KOPT-K1 (cell line): ENCODE measurements around the gene CPED1.
"Not testable (repeated sequence)": the region's sequence is repeated elsewhere in the genome, so short reads cannot be mapped to it uniquely, and the experiment has no call there.

ENCODE experiments used
- H3K27ac ChIP-seq: fragments of 200-600 bp; sonication (generic); 2 replicates; pipeline ENCODE4 v1.5.1; 2016; ENCODE audit warnings: antibody characterized with exemption, mild to moderate bottlenecking, low read depth, low read length; ENCODE audit not compliant: poor library complexity, severe bottlenecking
- H3K36me3 ChIP-seq: fragments of 200-600 bp; sonication (generic); 2 replicates; pipeline ENCODE4 v1.5.1; 2017; ENCODE audit warnings: antibody characterized with exemption, mild to moderate bottlenecking, low read length, moderate library complexity; ENCODE audit not compliant: insufficient read depth
- H3K9me3 ChIP-seq: fragments of 200-600 bp; sonication (generic); 2 replicates; pipeline ENCODE4 v1.5.1; 2017; ENCODE audit warnings: antibody characterized with exemption, low read length, mild to moderate bottlenecking; ENCODE audit not compliant: insufficient read depth, poor library complexity, severe bottlenecking

Gene CPED1

GRCh38 chr7:121032645-121033460, 44.3 kb downstream of the CPED1 start:
- Histone ChIP-seq H3K9me3 (no peaks in the 10 kb centered on the region), H3K27ac (no peak overlapping the region), H3K36me3 (no peaks in the 10 kb centered on the region)

- H3K27ac ChIP-seq, result no peak overlapping the region
- no peaks in the 10 kb centered on the region for H3K9me3 ChIP-seq
- no peaks in the 10 kb centered on the region for H3K36me3 ChIP-seq
These were observed 46.4 kb downstream of the CPED1 start for GRCh38 chr7:121034929-121035328.

- not testable (repeated sequence) for H3K9me3 ChIP-seq, H3K27ac ChIP-seq, H3K36me3 ChIP-seq
These were observed 48.3 kb downstream of the CPED1 start for GRCh38 chr7:121036776-121037175.

GRCh38 chr7:121037329-121037728, 48.8 kb downstream of the CPED1 start:
- not testable (repeated sequence) for H3K9me3 ChIP-seq, H3K27ac ChIP-seq, H3K36me3 ChIP-seq

- Histone ChIP-seq H3K27ac (no peak overlapping the region), H3K9me3 (no peaks in the 10 kb centered on the region), H3K36me3 (no peaks in the 10 kb centered on the region)
These were observed 49.6 kb downstream of the CPED1 start for GRCh38 chr7:121037957-121038716.

GRCh38 chr7:121038717-121039509, 50.4 kb downstream of the CPED1 start:
- Histone ChIP-seq H3K27ac (no peak overlapping the region), H3K36me3 (no peaks in the 10 kb centered on the region), H3K9me3 (no peaks in the 10 kb centered on the region)

- H3K9me3 ChIP-seq, result no peaks in the 10 kb centered on the region
- H3K27ac ChIP-seq, result no peak overlapping the region
- no peaks in the 10 kb centered on the region for H3K36me3 ChIP-seq
These were observed 51.0 kb downstream of the CPED1 start for GRCh38 chr7:121039510-121039822.

GRCh38 chr7:121039994-121040393, 51.5 kb downstream of the CPED1 start:
- H3K27ac ChIP-seq, result no peak overlapping the region
- no peaks in the 10 kb centered on the region for H3K36me3 ChIP-seq
- H3K9me3 ChIP-seq, result no peaks in the 10 kb centered on the region

- no peaks in the 10 kb centered on the region for H3K36me3 ChIP-seq
- no peaks in the 10 kb centered on the region for H3K9me3 ChIP-seq
- no peak overlapping the region for H3K27ac ChIP-seq
These were observed 53.1 kb downstream of the CPED1 start for GRCh38 chr7:121041516-121042148.

GRCh38 chr7:121042195-121042594, 53.7 kb downstream of the CPED1 start:
- H3K36me3 ChIP-seq, result no peaks in the 10 kb centered on the region
- no peak overlapping the region for H3K27ac ChIP-seq
- H3K9me3 ChIP-seq, result no peaks in the 10 kb centered on the region

- no peaks in the 10 kb centered on the region for H3K36me3 ChIP-seq
- no peak overlapping the region for H3K27ac ChIP-seq
- H3K9me3 ChIP-seq, result no peaks in the 10 kb centered on the region
These were observed 54.4 kb downstream of the CPED1 start for GRCh38 chr7:121042899-121043298.

GRCh38 chr7:121043314-121044234, 55.1 kb downstream of the CPED1 start:
- H3K9me3 ChIP-seq, result no peaks in the 10 kb centered on the region
- H3K36me3 ChIP-seq, result no peaks in the 10 kb centered on the region
- H3K27ac ChIP-seq, result no peak overlapping the region

- Histone ChIP-seq H3K36me3 (no peaks in the 10 kb centered on the region), H3K9me3 (no peaks in the 10 kb centered on the region), H3K27ac (no peak overlapping the region)
These were observed 56.6 kb downstream of the CPED1 start for GRCh38 chr7:121045090-121045489.

- H3K9me3 ChIP-seq, result no peaks in the 10 kb centered on the region
- no peak overlapping the region for H3K27ac ChIP-seq
- no peaks in the 10 kb centered on the region for H3K36me3 ChIP-seq
These were observed 57.5 kb downstream of the CPED1 start for GRCh38 chr7:121046009-121046408.
